ENCODE data around the gene NLRP3. TPM values are rescaled to one million over a fixed set of nuclear protein-coding genes. Genes with fewer than 3 reads are reported as not detected.

The NLRP3 gene
- total and polyA plus RNA-seq, 4 donors: 1.3 to 27.9 (median 5.6) TPM

DNA sequence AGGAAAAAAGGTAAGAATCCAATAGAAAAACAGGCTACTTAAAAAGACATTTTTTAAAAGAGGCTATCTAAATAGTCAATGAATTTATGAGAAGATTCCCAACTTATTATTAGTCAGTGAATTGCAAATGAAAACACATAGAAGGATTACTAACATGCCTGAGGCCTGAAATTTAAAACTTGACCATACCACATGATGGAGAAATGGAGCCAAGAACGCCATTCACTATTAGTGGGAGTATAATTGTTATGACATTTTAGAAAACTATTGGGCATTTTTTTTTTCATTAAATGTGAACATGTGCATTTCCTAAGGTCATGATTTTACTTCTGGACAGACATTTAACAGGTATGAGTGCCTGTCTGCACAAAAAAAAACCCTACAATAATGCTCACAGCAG is 66.8 kb downstream of the NLRP3 start:
- H3K9me3 ChIP-seq (ENCODE audit: control insufficient read depth in 4 of 4, insufficient read depth in 3 of 4, low read length in 3 of 4): peaks cover 0 to 2% (median 0%) of the 10 kb centered on the region in 4 donors
- H3K36me3 ChIP-seq (ENCODE audit: control insufficient read depth in 4 of 4, insufficient read depth in 4 of 4, low read length in 4 of 4): no peaks in the 10 kb centered on the region
- no peak for ATAC-seq (ENCODE audit: insufficient read depth, low FRiP score)
- H3K4me1 ChIP-seq (ENCODE audit: control insufficient read depth in 5 of 5, insufficient read depth in 5 of 5, low read length in 5 of 5): no peaks in the 10 kb centered on the region
- DNase-seq: no peak
- no peak overlapping the region for H3K4me3 ChIP-seq
- TF ChIP-seq, protein P1, sequence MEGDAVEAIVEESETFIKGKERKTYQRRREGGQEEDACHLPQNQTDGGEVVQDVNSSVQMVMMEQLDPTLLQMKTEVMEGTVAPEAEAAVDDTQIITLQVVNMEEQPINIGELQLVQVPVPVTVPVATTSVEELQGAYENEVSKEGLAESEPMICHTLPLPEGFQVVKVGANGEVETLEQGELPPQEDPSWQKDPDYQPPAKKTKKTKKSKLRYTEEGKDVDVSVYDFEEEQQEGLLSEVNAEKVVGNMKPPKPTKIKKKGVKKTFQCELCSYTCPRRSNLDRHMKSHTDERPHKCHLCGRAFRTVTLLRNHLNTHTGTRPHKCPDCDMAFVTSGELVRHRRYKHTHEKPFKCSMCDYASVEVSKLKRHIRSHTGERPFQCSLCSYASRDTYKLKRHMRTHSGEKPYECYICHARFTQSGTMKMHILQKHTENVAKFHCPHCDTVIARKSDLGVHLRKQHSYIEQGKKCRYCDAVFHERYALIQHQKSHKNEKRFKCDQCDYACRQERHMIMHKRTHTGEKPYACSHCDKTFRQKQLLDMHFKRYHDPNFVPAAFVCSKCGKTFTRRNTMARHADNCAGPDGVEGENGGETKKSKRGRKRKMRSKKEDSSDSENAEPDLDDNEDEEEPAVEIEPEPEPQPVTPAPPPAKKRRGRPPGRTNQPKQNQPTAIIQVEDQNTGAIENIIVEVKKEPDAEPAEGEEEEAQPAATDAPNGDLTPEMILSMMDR (IDR thresholded peaks at IDR 0.05; ENCODE audit: control extremely low read depth, extremely low read depth): no peak
- no peak overlapping the region for H3K9ac ChIP-seq (ENCODE audit: insufficient read depth in 1 of 2, low read length in 2 of 2)
- WGBS, 2 donors: 81 to 89% methylated on average over 1 of the region's 1 CpG
- H3K27me3 ChIP-seq (ENCODE audit: control insufficient read depth in 3 of 3, insufficient read depth in 3 of 3, low read length in 2 of 3): peaks cover 0 to 14% (median 0%) of the 10 kb centered on the region in 3 donors
- no peak overlapping the region for H3K27ac ChIP-seq (ENCODE audit: low read depth in 1 of 2, low read length in 1 of 2)

DNA sequence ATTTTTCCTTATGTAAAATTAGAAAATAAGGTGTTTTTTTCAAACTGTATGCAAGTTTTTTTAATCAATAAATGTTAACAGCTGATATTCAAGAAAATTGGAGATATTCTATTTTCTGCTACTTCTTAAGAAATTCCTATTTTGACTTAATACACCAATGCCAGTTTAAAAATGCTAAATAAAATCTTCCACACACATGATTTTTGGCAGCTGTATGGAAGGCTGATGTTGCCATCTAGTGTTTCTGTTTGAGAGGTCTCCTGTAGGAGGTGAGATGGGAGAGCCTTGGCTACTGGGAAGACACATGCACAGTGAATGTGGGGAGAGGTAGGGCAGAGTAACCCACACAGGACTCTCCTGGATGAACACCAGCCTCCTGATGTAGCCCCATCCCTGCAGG is 71.1 kb downstream of the NLRP3 start:
- ATAC-seq (ENCODE audit: insufficient read depth, low FRiP score) (peak; percentile 69), DNase-seq (peak; percentile 16 to 51 (median 41))
- TF ChIP-seq, protein P1 (IDR thresholded peaks at IDR 0.05; ENCODE audit: control extremely low read depth, extremely low read depth): peak; percentile 19
- Histone ChIP-seq H3K36me3 (ENCODE audit: control insufficient read depth in 4 of 4, insufficient read depth in 4 of 4, low read length in 4 of 4) (no peaks in the 10 kb centered on the region), H3K27me3 (ENCODE audit: control insufficient read depth in 3 of 3, insufficient read depth in 3 of 3, low read length in 2 of 3) (peaks cover 0 to 54% (median 0%) of the 10 kb centered on the region in 3 donors), H3K9ac (ENCODE audit: insufficient read depth in 1 of 2, low read length in 2 of 2) (no peak overlapping the region), H3K4me1 (ENCODE audit: control insufficient read depth in 5 of 5, insufficient read depth in 5 of 5, low read length in 5 of 5) (no peaks in the 10 kb centered on the region), H3K27ac (ENCODE audit: low read depth in 1 of 2, low read length in 1 of 2) (no peak overlapping the region), H3K9me3 (ENCODE audit: control insufficient read depth in 4 of 4, insufficient read depth in 3 of 4, low read length in 3 of 4) (peaks cover 0 to 6% (median 0%) of the 10 kb centered on the region in 4 donors), H3K4me3 (no peak overlapping the region)

- Histone ChIP-seq H3K9ac (ENCODE audit: insufficient read depth in 1 of 2, low read length in 2 of 2) (no peak overlapping the region), H3K9me3 (ENCODE audit: control insufficient read depth in 4 of 4, insufficient read depth in 3 of 4, low read length in 3 of 4) (peaks cover 0 to 6% (median 0%) of the 10 kb centered on the region in 4 donors), H3K27me3 (ENCODE audit: control insufficient read depth in 3 of 3, insufficient read depth in 3 of 3, low read length in 2 of 3) (peaks cover 0 to 55% (median 0%) of the 10 kb centered on the region in 3 donors), H3K4me1 (ENCODE audit: control insufficient read depth in 5 of 5, insufficient read depth in 5 of 5, low read length in 5 of 5) (no peaks in the 10 kb centered on the region), H3K4me3 (no peak overlapping the region), H3K27ac (ENCODE audit: low read depth in 1 of 2, low read length in 1 of 2) (no peak overlapping the region), H3K36me3 (ENCODE audit: control insufficient read depth in 4 of 4, insufficient read depth in 4 of 4, low read length in 4 of 4) (no peaks in the 10 kb centered on the region)
- TF ChIP-seq, protein P1 (IDR thresholded peaks at IDR 0.05; ENCODE audit: control extremely low read depth, extremely low read depth): no peak
- ATAC-seq (ENCODE audit: insufficient read depth, low FRiP score): no peak
- 74 to 78% methylated on average over 12 of the region's 12 CpGs for WGBS, 2 donors
- no peak for DNase-seq
These were observed 75.4 kb downstream of the NLRP3 start for GRCh38 chr1:247491328-247491727.

DNA sequence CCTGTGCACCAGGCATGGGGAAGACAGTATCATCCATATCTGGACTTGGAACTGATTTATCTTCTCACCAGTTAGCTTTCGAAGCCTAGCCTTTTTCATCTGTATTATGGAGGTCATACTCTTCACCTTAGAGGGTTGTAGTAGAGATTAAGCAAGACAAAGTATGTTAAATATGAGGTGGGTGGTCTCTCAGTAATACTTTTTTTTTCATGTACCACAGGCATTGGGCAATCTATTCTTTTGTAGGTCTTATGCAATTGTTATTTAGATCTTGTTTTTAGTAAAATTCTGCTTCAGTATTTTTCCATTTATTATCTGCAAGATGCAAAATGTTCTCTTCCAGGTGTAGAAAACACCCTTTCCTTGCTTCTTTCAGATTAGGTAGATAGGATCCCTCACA is 77.1 kb downstream of the NLRP3 start:
- no peak overlapping the region for H3K4me3 ChIP-seq
- peaks cover 0 to 6% (median 0%) of the 10 kb centered on the region in 4 donors for H3K9me3 ChIP-seq (ENCODE audit: control insufficient read depth in 4 of 4, insufficient read depth in 3 of 4, low read length in 3 of 4)
- DNase-seq: no peak
- no peaks in the 10 kb centered on the region for H3K4me1 ChIP-seq (ENCODE audit: control insufficient read depth in 5 of 5, insufficient read depth in 5 of 5, low read length in 5 of 5)
- WGBS, 2 donors: 41 to 66% methylated on average over 1 of the region's 1 CpG
- H3K27me3 ChIP-seq (ENCODE audit: control insufficient read depth in 3 of 3, insufficient read depth in 3 of 3, low read length in 2 of 3): peaks cover 0 to 47% (median 0%) of the 10 kb centered on the region in 3 donors
- no peaks in the 10 kb centered on the region for H3K36me3 ChIP-seq (ENCODE audit: control insufficient read depth in 4 of 4, insufficient read depth in 4 of 4, low read length in 4 of 4)
- no peak overlapping the region for H3K27ac ChIP-seq (ENCODE audit: low read depth in 1 of 2, low read length in 1 of 2)
- no peak overlapping the region for H3K9ac ChIP-seq (ENCODE audit: insufficient read depth in 1 of 2, low read length in 2 of 2)
- TF ChIP-seq, protein P1 (IDR thresholded peaks at IDR 0.05; ENCODE audit: control extremely low read depth, extremely low read depth): no peak
- no peak for ATAC-seq (ENCODE audit: insufficient read depth, low FRiP score)
